ENCODE data around the gene POLR2A. TPM values are rescaled to one million over a fixed set of nuclear protein-coding genes. Genes with fewer than 3 reads are reported as not detected.

The POLR2A gene
- total RNA-seq, 1 experiment from 2014 or later, result 89.6 TPM

DNA sequence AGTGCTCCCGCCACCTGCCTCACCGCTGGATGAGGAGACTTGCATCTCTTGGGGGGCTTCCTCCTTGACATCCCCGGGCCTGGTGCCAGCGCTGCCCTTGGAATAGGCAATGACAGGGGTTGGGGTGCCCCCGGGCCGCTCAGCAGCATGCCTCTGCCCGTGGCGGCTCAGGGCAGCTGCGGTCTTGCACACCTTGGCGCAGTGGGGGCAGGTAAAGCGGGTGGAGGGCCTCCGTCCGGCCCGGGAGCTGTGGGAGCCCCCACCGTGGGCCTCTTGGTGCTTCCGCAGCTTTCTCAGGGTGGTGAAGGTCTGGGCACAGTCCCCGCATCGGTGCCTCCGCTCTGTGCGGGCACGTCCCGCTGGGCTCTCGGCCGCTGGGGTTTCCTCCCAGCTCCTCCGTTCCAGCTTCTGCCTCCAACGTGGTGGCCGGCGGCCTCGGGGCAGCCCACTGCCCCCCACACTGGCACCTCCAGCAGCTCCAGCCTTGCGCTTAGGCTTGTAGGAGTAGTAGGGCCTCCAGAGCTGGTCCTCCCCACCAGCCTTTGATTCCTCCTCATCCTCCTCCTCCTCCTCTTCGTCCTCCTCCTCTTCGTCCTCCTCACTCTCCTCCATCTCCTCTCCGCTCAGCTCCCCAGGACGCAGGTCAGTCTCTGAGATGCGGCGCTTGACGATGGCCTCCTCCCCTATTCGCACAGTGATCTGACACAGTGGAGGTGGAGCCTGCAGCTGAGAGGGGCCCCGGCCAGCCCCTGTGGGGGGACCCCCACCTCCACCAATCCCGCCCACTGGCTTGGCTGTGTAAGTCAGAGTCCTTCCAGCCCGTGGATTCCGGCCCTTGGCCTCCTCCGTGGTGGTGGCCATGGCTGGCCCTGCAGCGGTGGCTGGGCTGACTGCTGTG is 21.4 kb upstream of the POLR2A start:
- Mint-ChIP-seq H3K4me3 (ENCODE audit: unreplicated experiment) (no peak overlapping the region), H3K36me3 (ENCODE audit: insufficient read depth, unreplicated experiment) (peaks cover 60% of the 10 kb centered on the region), H3K9me3 (ENCODE audit: unreplicated experiment) (no peaks in the 10 kb centered on the region), H3K27ac (ENCODE audit: low read depth, unreplicated experiment) (no peak overlapping the region), H3K4me1 (ENCODE audit: insufficient read depth, unreplicated experiment) (peaks cover 10% of the 10 kb centered on the region), H3K27me3 (ENCODE audit: insufficient read depth, unreplicated experiment) (no peaks in the 10 kb centered on the region)
- no TSS peak for BruUV-seq (replicated peaks)
- intact Hi-C loops (cut with micrococcal nuclease), result no loop called here
- TF ChIP-seq CTCF (IDR thresholded peaks at IDR 0.05; ENCODE audit: unreplicated experiment), result no peak
- ChIA-PET POLR2A (interaction anchor here (0.7 to 4.4 kb wide), 5 partner anchors 13 to 134 kb away, joined by 3 to 18 read pairs (median 3); partner anchors contain the start of gene POLR2A), CTCF (interaction anchor here (0.6 to 1.9 kb wide), 7 partner anchors 8 to 647 kb away, joined by 3 to 8 read pairs (median 3); no protein-coding TSS in a partner anchor)
- no peak for DNase-seq (ENCODE audit: unreplicated experiment)

DNA sequence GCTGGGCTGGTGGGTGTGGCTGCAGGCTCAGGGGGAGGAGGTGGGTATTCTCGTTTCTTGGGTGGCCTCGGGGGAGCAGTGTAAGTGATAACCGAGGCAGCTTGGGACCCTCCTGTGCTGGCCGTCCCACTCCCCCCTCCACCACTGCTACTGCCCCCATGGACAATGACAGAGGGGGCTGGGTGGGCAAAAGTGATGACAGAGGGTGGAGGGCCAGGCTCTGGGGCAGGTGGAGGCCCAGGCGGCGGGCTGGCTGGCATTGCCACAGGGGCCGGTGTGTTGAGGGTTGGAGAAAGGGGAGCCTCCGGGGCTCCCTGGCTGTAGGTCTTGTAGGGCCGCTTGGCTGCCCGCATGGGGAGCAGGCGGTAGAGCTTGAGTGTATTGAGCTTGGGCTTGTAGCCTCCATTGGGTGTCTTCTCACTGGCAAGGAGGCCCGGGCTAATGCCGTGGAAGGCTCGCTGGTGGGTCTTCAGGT is 20.8 kb upstream of the POLR2A start:
- H3K4me3 Mint-ChIP-seq (ENCODE audit: unreplicated experiment), result no peak overlapping the region
- no peaks in the 10 kb centered on the region for H3K27me3 Mint-ChIP-seq (ENCODE audit: insufficient read depth, unreplicated experiment)
- intact Hi-C loops (cut with micrococcal nuclease), result no loop called here
- peaks cover 62% of the 10 kb centered on the region for H3K36me3 Mint-ChIP-seq (ENCODE audit: insufficient read depth, unreplicated experiment)
- no peak overlapping the region for H3K27ac Mint-ChIP-seq (ENCODE audit: low read depth, unreplicated experiment)
- no peak for TF ChIP-seq CTCF (IDR thresholded peaks at IDR 0.05; ENCODE audit: unreplicated experiment)
- peaks cover 10% of the 10 kb centered on the region for H3K4me1 Mint-ChIP-seq (ENCODE audit: insufficient read depth, unreplicated experiment)
- CTCF ChIA-PET, result interaction anchor here (0.7 to 1.3 kb wide), 2 partner anchors 7 to 26 kb away, joined by 3 to 4 read pairs; no protein-coding TSS in a partner anchor
- BruUV-seq (replicated peaks), result no TSS peak
- DNase-seq (ENCODE audit: unreplicated experiment), result no peak
- POLR2A ChIA-PET, result interaction anchor here (4.4 kb wide), 1 partner anchor 21 kb away, joined by 18 read pairs; the partner anchor contains the start of gene POLR2A
- H3K9me3 Mint-ChIP-seq (ENCODE audit: unreplicated experiment), result no peaks in the 10 kb centered on the region

- H3K36me3 Mint-ChIP-seq (ENCODE audit: insufficient read depth, unreplicated experiment), result peaks cover 63% of the 10 kb centered on the region
- POLR2A ChIA-PET, result interaction anchor here (1.6 to 4.4 kb wide), 2 partner anchors 11 to 21 kb away, joined by 5 to 18 read pairs; partner anchors contain the start of gene POLR2A
- H3K27me3 Mint-ChIP-seq (ENCODE audit: insufficient read depth, unreplicated experiment), result no peaks in the 10 kb centered on the region
- no peak overlapping the region for H3K27ac Mint-ChIP-seq (ENCODE audit: low read depth, unreplicated experiment)
- intact Hi-C loops (cut with micrococcal nuclease), result no loop called here
- BruUV-seq (replicated peaks), result no TSS peak
- no peak for DNase-seq (ENCODE audit: unreplicated experiment)
- no peak overlapping the region for H3K4me3 Mint-ChIP-seq (ENCODE audit: unreplicated experiment)
- H3K4me1 Mint-ChIP-seq (ENCODE audit: insufficient read depth, unreplicated experiment), result peaks cover 10% of the 10 kb centered on the region
- no peaks in the 10 kb centered on the region for H3K9me3 Mint-ChIP-seq (ENCODE audit: unreplicated experiment)
- CTCF ChIA-PET, result interaction anchor here (0.5 to 1.3 kb wide), 2 partner anchors 27 to 53 kb away, joined by 3 to 4 read pairs; no protein-coding TSS in a partner anchor
- TF ChIP-seq CTCF (IDR thresholded peaks at IDR 0.05; ENCODE audit: unreplicated experiment), result no peak
These were observed 20.1 kb upstream of the POLR2A start for GRCh38 chr17:7464081-7464480.

All from MCF 10A (cell line).